NT2/D1 (cell line): ENCODE results near the gene AFMID.

Experiments
- DNase-seq: peaks from one replicate; pipeline ENCODE4 v3.0.0-alpha.2; 2011; ENCODE audit warnings: low read depth, low spot score
- H3K27me3 ChIP-seq: 2 replicates; pipeline ENCODE4 v1.6.0; 2011; ENCODE audit warnings: mild to moderate bottlenecking; ENCODE audit not compliant: insufficient read length, insufficient read depth
- H3K36me3 ChIP-seq: 2 replicates; pipeline ENCODE4 v1.6.1; 2011; ENCODE audit warnings: mild to moderate bottlenecking, low read length, mixed read lengths; ENCODE audit not compliant: insufficient read depth, insufficient read length
- H3K4me1 ChIP-seq: 2 replicates; pipeline ENCODE4 v1.5.1; 2011; ENCODE audit not compliant: insufficient read depth, insufficient read length
- H3K4me3 ChIP-seq: 2 replicates; pipeline ENCODE4 v1.5.1; 2011; ENCODE audit warnings: low read depth; ENCODE audit not compliant: insufficient read length
- H3K9ac ChIP-seq: 2 replicates; pipeline ENCODE4 v1.6.0; 2011; ENCODE audit warnings: low read depth; ENCODE audit not compliant: insufficient read length
- H3K9me3 ChIP-seq: 2 replicates; pipeline ENCODE4 v1.5.1; 2011; ENCODE audit warnings: mild to moderate bottlenecking, low read length; ENCODE audit not compliant: insufficient read depth
- SUZ12 ChIP-seq: IDR thresholded peaks from 2 replicates; pipeline ENCODE4 v1.6.1; 2011; ENCODE audit not compliant: insufficient read length, insufficient read depth; ENCODE audit errors: extremely low read depth
- YY1 ChIP-seq: IDR thresholded peaks from 2 replicates; pipeline ENCODE4 v1.6.1; 2011; ENCODE audit not compliant: insufficient read length, insufficient read depth
- ZNF274 ChIP-seq: IDR thresholded peaks from 2 replicates; pipeline ENCODE4 v1.6.1; 2011; ENCODE audit warnings: mild to moderate bottlenecking, low read depth, low read length

The AFMID gene

DNA sequence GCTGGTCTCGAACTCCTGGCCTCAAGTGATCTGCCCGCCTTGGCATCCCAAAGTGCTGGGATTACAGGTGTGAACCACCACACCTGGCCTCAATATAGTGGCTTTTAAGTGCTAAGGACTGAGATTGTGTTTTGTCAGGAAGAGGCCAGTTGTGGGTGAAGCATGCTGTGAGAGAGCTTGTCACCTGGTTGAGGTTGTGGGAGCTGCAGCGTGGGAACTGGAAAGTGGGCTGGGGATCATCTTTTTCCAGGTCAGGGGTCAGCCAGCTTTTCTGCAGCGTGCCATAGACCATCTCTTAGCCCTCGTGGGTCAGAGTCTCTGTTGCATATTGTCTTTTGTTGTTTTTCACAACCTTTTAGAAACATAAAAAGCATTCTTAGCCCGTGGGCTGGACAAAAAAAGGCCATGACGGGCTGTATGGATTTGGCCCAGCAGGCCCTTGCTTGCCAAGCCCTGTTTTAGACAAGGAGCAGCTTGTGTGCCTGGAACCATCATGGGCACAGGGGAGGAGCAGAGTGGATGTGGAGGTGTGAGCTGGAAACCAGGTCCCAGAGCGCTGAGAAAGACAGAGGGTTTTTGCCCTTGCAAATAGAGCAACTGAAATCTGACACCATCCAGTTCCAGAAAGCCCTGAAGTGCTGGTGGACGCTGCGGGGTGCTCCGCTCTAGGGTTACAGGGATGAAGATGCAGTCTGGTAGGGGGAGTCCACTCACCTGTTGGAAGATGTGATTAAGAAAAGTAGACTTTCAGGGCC, 32.4 kb downstream of the AFMID start:
- H3K36me3 ChIP-seq = peaks cover 72% of the 10 kb centered on the region
- H3K9ac ChIP-seq = peak overlapping the region; percentile 53
- TF ChIP-seq ZNF274 (no peak), SUZ12 (no peak), YY1 (no peak)
- no peak overlapping the region for H3K4me3 ChIP-seq
- no peak for DNase-seq
- H3K9me3 ChIP-seq = no peaks in the 10 kb centered on the region
- no peaks in the 10 kb centered on the region for H3K27me3 ChIP-seq
- peaks cover 9% of the 10 kb centered on the region for H3K4me1 ChIP-seq

DNA sequence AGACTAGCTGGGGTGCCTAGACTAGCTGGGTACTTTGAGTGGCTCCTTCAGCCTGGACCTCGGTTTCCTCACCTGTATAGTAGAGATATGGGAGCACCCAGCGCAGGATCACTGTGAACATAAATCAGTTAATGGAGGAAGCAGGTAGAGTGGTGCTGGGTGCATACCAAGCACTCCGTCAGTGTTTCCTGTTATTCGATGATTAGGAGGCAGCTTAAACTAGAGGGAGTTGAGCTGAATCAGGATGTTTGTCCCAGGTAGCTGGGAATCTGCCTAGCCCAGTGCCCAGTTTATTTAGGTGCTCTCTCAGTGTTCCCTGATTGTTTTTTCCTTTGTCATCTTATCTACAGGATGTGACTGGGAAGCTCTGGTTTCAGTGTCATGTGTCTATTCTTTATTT, 35.9 kb downstream of the AFMID start:
- Histone ChIP-seq H3K9ac (no peak overlapping the region), H3K4me1 (peaks cover 9% of the 10 kb centered on the region), H3K27me3 (no peaks in the 10 kb centered on the region), H3K9me3 (no peaks in the 10 kb centered on the region), H3K4me3 (no peak overlapping the region), H3K36me3 (peaks cover 58% of the 10 kb centered on the region)
- no peak for DNase-seq
- TF ChIP-seq ZNF274 (no peak), SUZ12 (no peak), YY1 (no peak)

DNA sequence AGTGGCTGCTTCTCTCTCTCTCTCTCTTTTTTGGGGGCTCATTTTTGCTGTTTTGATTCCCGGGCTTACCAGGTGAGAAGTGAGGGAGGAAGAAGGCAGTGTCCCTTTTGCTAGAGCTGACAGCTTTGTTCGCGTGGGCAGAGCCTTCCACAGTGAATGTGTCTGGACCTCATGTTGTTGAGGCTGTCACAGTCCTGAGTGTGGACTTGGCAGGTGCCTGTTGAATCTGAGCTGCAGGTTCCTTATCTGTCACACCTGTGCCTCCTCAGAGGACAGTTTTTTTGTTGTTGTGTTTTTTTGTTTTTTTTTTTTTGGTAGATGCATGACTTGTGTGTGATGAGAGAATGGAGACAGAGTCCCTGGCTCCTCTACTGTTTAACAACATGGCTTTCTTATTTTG, 36.6 kb downstream of the AFMID start:
- Histone ChIP-seq H3K4me1 (peaks cover 9% of the 10 kb centered on the region), H3K36me3 (peaks cover 58% of the 10 kb centered on the region)

DNA sequence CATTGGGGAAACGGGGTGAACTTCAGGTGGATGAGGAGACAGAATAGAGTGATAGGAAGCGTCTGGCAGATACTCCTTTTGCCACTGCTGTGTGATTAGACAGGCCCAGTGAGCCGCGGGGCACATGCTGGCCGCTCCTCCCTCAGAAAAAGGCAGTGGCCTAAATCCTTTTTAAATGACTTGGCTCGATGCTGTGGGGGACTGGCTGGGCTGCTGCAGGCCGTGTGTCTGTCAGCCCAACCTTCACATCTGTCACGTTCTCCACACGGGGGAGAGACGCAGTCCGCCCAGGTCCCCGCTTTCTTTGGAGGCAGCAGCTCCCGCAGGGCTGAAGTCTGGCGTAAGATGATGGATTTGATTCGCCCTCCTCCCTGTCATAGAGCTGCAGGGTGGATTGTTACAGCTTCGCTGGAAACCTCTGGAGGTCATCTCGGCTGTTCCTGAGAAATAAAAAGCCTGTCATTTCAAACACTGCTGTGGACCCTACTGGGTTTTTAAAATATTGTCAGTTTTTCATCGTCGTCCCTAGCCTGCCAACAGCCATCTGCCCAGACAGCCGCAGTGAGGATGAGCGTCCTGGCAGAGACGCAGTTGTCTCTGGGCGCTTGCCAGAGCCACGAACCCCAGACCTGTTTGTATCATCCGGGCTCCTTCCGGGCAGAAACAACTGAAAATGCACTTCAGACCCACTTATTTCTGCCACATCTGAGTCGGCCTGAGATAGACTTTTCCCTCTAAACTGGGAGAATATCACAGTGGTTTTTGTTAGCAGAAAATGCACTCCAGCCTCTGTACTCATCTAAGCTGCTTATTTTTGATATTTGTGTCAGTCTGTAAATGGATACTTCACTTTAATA, 37.3 kb downstream of the AFMID start:
- Histone ChIP-seq H3K9ac (no peak overlapping the region), H3K4me3 (no peak overlapping the region), H3K27me3 (no peaks in the 10 kb centered on the region), H3K4me1 (peaks cover 7% of the 10 kb centered on the region), H3K36me3 (peaks cover 55% of the 10 kb centered on the region), H3K9me3 (no peaks in the 10 kb centered on the region)
- no peak for DNase-seq
- TF ChIP-seq SUZ12 = no peak
- TF ChIP-seq ZNF274 = no peak
- no peak for TF ChIP-seq YY1

More for the DNA sequence above, 36.6 kb downstream of the AFMID start:
- no peak for DNase-seq
- no peak for TF ChIP-seq SUZ12
- no peak for TF ChIP-seq YY1
- no peak for TF ChIP-seq ZNF274
- no peaks in the 10 kb centered on the region for H3K9me3 ChIP-seq
- no peaks in the 10 kb centered on the region for H3K27me3 ChIP-seq
- H3K4me3 ChIP-seq = no peak overlapping the region
- H3K9ac ChIP-seq = no peak overlapping the region

DNA sequence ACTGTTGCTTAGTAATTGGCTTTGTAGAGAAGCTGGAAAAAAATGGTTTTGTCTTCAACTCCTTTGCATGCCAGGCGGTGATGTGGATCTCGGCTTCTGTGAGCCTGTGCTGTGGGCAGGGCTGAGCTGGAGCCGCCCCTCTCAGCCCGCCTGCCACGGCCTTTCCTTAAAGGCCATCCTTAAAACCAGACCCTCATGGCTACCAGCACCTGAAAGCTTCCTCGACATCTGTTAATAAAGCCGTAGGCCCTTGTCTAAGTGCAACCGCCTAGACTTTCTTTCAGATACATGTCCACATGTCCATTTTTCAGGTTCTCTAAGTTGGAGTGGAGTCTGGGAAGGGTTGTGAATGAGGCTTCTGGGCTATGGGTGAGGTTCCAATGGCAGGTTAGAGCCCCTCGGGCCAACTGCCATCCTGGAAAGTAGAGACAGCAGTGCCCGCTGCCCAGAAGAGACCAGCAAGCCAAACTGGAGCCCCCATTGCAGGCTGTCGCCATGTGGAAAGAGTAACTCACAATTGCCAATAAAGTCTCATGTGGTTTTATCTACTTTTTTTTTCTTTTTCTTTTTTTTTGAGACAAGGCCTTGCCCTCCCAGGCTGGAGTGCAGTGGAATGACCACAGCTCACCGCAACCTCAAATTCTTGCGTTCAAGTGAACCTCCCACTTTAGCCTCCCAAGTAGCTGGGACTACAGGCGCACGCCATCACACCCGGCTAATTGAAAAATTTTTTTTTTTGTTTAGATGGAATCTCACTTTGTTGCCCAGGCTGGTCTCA, 38.1 kb downstream of the AFMID start:
- no peaks in the 10 kb centered on the region for H3K9me3 ChIP-seq
- no peak overlapping the region for H3K4me3 ChIP-seq
- no peak for DNase-seq
- H3K36me3 ChIP-seq = peaks cover 51% of the 10 kb centered on the region
- TF ChIP-seq SUZ12 (no peak), YY1 (no peak), ZNF274 (no peak)
- H3K4me1 ChIP-seq = peaks cover 6% of the 10 kb centered on the region
- peaks cover 2% of the 10 kb centered on the region for H3K27me3 ChIP-seq
- no peak overlapping the region for H3K9ac ChIP-seq

DNA sequence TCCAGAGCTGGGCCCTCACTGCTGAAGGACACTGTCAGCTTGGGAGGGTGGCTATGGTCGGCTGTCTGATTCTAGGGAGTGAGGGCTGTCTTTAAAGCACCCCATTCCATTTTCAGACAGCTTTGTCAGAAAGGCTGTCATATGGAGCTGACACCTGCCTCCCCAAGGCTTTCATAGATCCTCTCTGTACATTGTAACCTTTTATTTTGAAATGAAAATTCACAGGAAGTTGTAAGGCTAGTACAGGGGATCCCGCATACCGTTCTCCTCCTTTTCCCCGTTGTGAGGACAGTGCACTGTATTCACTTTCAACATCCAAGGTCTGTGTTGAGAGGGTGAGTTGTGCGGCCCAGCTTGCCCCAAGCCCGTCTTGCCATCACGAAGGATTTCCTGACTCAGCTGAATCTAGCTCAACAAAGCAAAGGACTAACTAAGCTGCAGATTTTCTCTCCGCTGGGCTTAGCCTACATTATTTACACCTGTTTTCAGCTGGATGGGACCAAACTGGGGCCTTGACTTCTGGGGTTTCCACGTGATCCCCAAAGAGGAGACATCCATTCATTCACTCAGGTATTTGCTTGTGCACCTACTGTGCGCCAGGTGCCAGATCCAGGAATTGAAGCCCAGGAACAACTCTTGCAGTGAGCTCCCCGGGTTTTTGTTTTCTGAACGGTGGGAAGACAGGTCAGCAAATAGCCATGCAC, 39.0 kb downstream of the AFMID start:
- TF ChIP-seq SUZ12 (no peak), ZNF274 (no peak), YY1 (no peak)
- no peak overlapping the region for H3K9ac ChIP-seq

More for the DNA sequence above, 39.0 kb downstream of the AFMID start:
- Histone ChIP-seq H3K27me3 (peaks cover 11% of the 10 kb centered on the region), H3K4me1 (peaks cover 6% of the 10 kb centered on the region), H3K9me3 (no peaks in the 10 kb centered on the region), H3K4me3 (no peak overlapping the region), H3K36me3 (peaks cover 41% of the 10 kb centered on the region)
- DNase-seq = no peak
